ENCODE results near the gene TLE3.

The TLE3 gene

DNA sequence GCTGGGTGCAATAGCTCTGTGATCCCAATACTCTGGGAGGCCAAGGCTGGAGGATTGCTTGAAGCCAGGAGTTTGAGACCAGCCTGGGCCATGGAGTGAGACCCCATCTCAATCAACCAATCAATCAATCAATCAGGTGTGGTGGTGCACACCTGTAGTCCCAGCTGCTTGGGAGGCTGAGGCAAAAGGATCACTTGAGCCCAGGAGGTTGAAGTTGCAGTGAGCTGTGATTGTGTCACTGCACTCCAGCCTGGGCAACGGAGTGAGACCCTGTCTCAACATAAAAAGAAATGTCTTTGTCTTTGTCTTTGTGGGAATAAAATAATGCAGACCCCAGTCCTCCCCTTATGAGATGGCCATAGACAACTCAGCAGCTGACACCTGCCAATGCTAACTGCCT is 34.9 kb upstream of the TLE3 start:
- H3K4me3 ChIP-seq (ENCODE audit: low read depth, low read length): no peak overlapping the region
- no peak for TF ChIP-seq CTCF (IDR thresholded peaks at IDR 0.05; ENCODE audit: low read depth, low read length)

DNA sequence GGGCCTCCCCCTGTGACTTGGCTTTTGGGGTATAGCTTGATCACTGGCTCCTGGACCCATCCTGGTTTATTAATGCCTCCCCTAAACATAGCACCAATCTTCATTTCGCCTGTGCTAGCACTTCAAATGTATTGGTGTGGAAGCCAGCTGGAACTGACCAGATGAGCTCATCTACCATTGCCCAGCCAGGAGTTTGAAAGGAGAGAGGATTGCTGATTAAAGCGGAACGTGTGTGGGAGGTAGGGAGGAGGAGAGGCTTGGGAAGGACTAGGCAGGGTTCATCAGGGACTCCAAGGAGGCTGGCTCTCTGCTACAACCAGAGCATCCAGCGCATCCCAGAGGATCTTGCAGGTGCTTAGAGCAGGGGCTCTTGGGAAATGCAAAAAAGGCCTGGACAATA is 34.4 kb upstream of the TLE3 start:
- no peak overlapping the region for H3K4me3 ChIP-seq (ENCODE audit: low read depth, low read length)
- no peak for TF ChIP-seq CTCF (IDR thresholded peaks at IDR 0.05; ENCODE audit: low read depth, low read length)

GRCh38 chr15:70128414-70129140 is 30.9 kb upstream of the TLE3 start:
- TF ChIP-seq CTCF (IDR thresholded peaks at IDR 0.05; ENCODE audit: low read depth, low read length): no peak
- H3K4me3 ChIP-seq (ENCODE audit: low read depth, low read length): no peak overlapping the region

DNA sequence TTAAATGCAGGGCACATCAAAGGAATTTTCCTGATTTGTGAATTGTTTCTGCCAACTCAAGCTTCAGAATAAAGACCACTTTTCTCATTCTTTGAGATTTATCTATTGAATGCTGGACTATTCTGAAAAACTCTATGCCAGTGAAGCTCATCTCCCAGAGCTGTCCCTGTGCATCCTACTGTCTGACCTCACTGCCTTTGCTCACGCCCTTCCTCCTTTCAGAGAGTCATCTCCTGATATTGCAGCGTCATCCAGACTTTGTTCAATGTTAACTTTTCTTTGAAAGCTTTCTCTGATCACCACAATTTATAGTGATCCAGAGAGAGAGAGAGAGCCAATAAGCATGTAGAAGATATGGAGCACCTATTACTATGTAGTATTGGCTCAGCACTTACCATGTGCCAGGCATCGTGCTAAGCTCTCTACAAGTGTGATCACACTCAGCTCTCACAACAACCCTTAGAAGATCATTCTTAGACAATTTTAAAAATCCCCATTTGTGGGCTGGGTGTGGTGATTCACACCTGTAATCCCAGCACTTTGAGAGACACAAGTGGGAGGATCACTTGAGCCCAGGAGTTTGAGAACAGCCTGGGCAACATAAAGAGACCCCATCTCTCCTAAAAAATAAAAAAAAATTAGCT is 30.2 kb upstream of the TLE3 start:
- no peak for TF ChIP-seq CTCF (IDR thresholded peaks at IDR 0.05; ENCODE audit: low read depth, low read length)

GRCh38 chr15:70127288-70127746 is 29.6 kb upstream of the TLE3 start:
- no peak for TF ChIP-seq CTCF (IDR thresholded peaks at IDR 0.05; ENCODE audit: low read depth, low read length)
- no peak overlapping the region for H3K4me3 ChIP-seq (ENCODE audit: low read depth, low read length)

More for the DNA sequence above, 30.2 kb upstream of the TLE3 start:
- no peak overlapping the region for H3K4me3 ChIP-seq (ENCODE audit: low read depth, low read length)

GRCh38 chr15:70126362-70126761 is 28.6 kb upstream of the TLE3 start:
- no peak for TF ChIP-seq CTCF (IDR thresholded peaks at IDR 0.05; ENCODE audit: low read depth, low read length)
- no peak overlapping the region for H3K4me3 ChIP-seq (ENCODE audit: low read depth, low read length)

DNA sequence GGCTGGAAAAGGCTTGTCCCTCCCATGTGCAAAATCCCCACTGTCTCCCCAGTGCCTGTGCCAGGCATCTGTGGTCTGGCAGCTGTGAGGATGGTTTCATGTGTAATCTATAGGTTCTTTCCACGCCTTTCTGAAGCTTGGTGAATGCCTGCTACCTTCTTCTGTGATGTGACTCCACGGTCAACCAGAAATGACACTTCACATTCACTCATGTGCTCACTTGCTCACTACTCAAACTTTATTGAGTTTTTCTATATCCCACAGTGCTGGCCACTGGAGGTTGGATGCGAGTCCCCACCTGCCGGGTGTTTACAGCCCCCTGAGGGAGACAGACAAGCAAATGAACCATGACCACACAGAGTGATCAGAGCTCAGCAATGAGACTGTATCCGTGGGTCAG is 27.9 kb upstream of the TLE3 start:
- H3K4me3 ChIP-seq (ENCODE audit: low read depth, low read length): no peak overlapping the region
- TF ChIP-seq CTCF (IDR thresholded peaks at IDR 0.05; ENCODE audit: low read depth, low read length): no peak
